ENCODE data around the gene UBE2C. TPM values are rescaled to one million over a fixed set of nuclear protein-coding genes. Genes with fewer than 3 reads are reported as not detected.

The UBE2C gene
- total RNA-seq, 1 experiment from 2014 or later: 249 TPM

DNA sequence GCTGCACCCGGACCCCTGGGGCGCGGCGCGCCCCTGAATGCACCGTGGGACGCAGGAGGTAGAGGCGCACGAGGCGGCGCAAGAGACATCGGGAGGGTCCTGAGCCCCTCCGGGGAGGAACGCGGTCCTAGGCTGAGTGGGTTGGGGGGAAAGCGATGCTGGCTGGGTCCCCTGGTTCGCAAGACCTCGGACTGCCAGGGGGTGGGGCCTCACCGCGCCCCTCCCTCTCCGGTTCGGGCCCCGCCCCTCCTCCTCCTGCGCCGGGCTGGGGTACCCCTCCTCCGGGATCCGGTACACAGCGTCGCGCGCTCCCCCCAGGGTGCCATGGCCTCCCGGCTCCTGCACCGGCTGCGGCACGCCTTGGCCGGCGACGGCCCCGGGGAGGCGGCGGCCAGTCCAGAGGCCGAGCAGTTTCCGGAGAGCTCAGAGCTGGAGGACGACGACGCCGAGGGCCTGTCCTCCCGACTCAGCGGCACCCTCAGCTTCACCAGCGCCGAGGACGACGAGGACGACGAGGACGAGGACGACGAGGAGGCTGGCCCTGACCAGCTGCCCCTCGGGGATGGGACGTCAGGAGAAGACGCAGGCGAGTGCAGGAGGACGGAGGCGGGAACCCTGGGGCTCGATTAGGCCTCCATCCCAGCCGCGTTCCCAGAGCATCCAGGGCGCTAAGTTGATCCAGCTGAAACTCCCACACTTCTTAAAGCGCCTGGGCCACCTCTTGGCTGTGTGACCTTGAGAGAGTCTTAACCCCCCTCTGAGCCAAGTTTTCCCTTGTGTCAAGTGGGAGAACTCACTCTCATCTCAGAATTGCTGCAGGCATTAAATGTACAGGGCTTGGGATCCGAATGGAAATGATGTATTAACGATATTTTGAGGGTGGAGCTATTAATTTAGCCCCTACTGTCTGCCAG is 21.7 kb downstream of the UBE2C start:
- H3K9me3 Mint-ChIP-seq: no peaks in the 10 kb centered on the region
- H3K36me3 Mint-ChIP-seq: peaks cover 3% of the 10 kb centered on the region; the same call in 1 of the 2 replicates
- ATAC-seq (peak; percentile 91), DNase-seq (ENCODE audit: low spot score) (peak; percentile 87)
- no peaks in the 10 kb centered on the region for H3K27me3 Mint-ChIP-seq (ENCODE audit: low read depth)
- peaks cover 18% of the 10 kb centered on the region for H3K4me1 Mint-ChIP-seq
- POLR2A ChIA-PET: interaction anchor here (0.9 to 2.0 kb wide), 3 partner anchors 10 to 101 kb away, joined by 3 to 9 read pairs (median 8); partner anchors contain the start of gene PCIF1
- CTCF ChIA-PET: interaction anchor here (0.7 to 2.7 kb wide), 8 partner anchors 10 to 178 kb away, joined by 3 to 27 read pairs (median 6); partner anchors contain the start of gene ZSWIM1
- H3K4me3 Mint-ChIP-seq: peak overlapping the region; percentile 76
- H3K27ac Mint-ChIP-seq: no peak overlapping the region
- TF ChIP-seq, protein P1, sequence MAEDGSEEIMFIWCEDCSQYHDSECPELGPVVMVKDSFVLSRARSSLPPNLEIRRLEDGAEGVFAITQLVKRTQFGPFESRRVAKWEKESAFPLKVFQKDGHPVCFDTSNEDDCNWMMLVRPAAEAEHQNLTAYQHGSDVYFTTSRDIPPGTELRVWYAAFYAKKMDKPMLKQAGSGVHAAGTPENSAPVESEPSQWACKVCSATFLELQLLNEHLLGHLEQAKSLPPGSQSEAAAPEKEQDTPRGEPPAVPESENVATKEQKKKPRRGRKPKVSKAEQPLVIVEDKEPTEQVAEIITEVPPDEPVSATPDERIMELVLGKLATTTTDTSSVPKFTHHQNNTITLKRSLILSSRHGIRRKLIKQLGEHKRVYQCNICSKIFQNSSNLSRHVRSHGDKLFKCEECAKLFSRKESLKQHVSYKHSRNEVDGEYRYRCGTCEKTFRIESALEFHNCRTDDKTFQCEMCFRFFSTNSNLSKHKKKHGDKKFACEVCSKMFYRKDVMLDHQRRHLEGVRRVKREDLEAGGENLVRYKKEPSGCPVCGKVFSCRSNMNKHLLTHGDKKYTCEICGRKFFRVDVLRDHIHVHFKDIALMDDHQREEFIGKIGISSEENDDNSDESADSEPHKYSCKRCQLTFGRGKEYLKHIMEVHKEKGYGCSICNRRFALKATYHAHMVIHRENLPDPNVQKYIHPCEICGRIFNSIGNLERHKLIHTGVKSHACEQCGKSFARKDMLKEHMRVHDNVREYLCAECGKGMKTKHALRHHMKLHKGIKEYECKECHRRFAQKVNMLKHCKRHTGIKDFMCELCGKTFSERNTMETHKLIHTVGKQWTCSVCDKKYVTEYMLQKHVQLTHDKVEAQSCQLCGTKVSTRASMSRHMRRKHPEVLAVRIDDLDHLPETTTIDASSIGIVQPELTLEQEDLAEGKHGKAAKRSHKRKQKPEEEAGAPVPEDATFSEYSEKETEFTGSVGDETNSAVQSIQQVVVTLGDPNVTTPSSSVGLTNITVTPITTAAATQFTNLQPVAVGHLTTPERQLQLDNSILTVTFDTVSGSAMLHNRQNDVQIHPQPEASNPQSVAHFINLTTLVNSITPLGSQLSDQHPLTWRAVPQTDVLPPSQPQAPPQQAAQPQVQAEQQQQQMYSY (CRISPR knock-in tag; IDR thresholded peaks at IDR 0.05): no peak
- TF ChIP-seq, protein P2, sequence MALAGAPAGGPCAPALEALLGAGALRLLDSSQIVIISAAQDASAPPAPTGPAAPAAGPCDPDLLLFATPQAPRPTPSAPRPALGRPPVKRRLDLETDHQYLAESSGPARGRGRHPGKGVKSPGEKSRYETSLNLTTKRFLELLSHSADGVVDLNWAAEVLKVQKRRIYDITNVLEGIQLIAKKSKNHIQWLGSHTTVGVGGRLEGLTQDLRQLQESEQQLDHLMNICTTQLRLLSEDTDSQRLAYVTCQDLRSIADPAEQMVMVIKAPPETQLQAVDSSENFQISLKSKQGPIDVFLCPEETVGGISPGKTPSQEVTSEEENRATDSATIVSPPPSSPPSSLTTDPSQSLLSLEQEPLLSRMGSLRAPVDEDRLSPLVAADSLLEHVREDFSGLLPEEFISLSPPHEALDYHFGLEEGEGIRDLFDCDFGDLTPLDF (CRISPR knock-in tag; IDR thresholded peaks at IDR 0.05): no peak
- TF ChIP-seq SMAD3 (CRISPR knock-in tag; IDR thresholded peaks at IDR 0.05; ENCODE audit: borderline replicate concordance): no peak
- TF ChIP-seq OVOL2 (CRISPR knock-in tag; IDR thresholded peaks at IDR 0.05; ENCODE audit: borderline replicate concordance): no peak
- TF ChIP-seq, protein P3, sequence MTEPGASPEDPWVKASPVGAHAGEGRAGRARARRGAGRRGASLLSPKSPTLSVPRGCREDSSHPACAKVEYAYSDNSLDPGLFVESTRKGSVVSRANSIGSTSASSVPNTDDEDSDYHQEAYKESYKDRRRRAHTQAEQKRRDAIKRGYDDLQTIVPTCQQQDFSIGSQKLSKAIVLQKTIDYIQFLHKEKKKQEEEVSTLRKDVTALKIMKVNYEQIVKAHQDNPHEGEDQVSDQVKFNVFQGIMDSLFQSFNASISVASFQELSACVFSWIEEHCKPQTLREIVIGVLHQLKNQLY (CRISPR knock-in tag; IDR thresholded peaks at IDR 0.05): 0 out of 2 replicates have a peak, but pooled peaks have one; percentile 7
- peak; percentile 82; the same call in 1 of the 2 replicates for TF ChIP-seq TP53 (CRISPR knock-in tag; IDR thresholded peaks at IDR 0.05)
- TF ChIP-seq, protein P4, sequence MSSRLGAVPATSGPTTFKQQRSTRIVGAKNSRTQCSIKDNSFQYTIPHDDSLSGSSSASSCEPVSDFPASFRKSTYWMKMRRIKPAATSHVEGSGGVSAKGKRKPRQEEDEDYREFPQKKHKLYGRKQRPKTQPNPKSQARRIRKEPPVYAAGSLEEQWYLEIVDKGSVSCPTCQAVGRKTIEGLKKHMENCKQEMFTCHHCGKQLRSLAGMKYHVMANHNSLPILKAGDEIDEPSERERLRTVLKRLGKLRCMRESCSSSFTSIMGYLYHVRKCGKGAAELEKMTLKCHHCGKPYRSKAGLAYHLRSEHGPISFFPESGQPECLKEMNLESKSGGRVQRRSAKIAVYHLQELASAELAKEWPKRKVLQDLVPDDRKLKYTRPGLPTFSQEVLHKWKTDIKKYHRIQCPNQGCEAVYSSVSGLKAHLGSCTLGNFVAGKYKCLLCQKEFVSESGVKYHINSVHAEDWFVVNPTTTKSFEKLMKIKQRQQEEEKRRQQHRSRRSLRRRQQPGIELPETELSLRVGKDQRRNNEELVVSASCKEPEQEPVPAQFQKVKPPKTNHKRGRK (CRISPR knock-in tag; IDR thresholded peaks at IDR 0.05; ENCODE audit: borderline replicate concordance): no peak
- TF ChIP-seq USF2 (CRISPR knock-in tag; IDR thresholded peaks at IDR 0.05): peak; percentile 32
- TF ChIP-seq ZNF219 (CRISPR knock-in tag; IDR thresholded peaks at IDR 0.05; ENCODE audit: borderline replicate concordance): no peak
- peak; percentile 55; the same call in 1 of the 2 replicates for TF ChIP-seq CBFB (CRISPR knock-in tag; IDR thresholded peaks at IDR 0.05; ENCODE audit: low read depth)
- TF ChIP-seq TEAD4 (CRISPR knock-in tag; IDR thresholded peaks at IDR 0.05): no peak
- TF ChIP-seq, protein P5, sequence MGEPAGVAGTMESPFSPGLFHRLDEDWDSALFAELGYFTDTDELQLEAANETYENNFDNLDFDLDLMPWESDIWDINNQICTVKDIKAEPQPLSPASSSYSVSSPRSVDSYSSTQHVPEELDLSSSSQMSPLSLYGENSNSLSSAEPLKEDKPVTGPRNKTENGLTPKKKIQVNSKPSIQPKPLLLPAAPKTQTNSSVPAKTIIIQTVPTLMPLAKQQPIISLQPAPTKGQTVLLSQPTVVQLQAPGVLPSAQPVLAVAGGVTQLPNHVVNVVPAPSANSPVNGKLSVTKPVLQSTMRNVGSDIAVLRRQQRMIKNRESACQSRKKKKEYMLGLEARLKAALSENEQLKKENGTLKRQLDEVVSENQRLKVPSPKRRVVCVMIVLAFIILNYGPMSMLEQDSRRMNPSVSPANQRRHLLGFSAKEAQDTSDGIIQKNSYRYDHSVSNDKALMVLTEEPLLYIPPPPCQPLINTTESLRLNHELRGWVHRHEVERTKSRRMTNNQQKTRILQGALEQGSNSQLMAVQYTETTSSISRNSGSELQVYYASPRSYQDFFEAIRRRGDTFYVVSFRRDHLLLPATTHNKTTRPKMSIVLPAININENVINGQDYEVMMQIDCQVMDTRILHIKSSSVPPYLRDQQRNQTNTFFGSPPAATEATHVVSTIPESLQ (CRISPR knock-in tag; IDR thresholded peaks at IDR 0.05): no peak
- no peak for TF ChIP-seq NFE2L1 (CRISPR knock-in tag; IDR thresholded peaks at IDR 0.05)
- TF ChIP-seq, protein P6, sequence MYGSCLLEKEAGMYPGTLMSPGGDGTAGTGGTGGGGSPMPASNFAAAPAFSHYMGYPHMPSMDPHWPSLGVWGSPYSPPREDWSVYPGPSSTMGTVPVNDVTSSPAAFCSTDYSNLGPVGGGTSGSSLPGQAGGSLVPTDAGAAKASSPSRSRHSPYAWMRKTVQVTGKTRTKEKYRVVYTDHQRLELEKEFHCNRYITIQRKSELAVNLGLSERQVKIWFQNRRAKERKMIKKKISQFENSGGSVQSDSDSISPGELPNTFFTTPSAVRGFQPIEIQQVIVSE (CRISPR knock-in tag; IDR thresholded peaks at IDR 0.05; ENCODE audit: borderline replicate concordance): no peak
- TF ChIP-seq, protein P7, sequence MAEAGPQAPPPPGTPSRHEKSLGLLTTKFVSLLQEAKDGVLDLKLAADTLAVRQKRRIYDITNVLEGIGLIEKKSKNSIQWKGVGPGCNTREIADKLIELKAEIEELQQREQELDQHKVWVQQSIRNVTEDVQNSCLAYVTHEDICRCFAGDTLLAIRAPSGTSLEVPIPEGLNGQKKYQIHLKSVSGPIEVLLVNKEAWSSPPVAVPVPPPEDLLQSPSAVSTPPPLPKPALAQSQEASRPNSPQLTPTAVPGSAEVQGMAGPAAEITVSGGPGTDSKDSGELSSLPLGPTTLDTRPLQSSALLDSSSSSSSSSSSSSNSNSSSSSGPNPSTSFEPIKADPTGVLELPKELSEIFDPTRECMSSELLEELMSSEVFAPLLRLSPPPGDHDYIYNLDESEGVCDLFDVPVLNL (CRISPR knock-in tag; IDR thresholded peaks at IDR 0.05; ENCODE audit: borderline replicate concordance, low read depth): no peak
- TF ChIP-seq SOX15 (CRISPR knock-in tag; IDR thresholded peaks at IDR 0.05): no peak
- TF ChIP-seq USF1 (CRISPR knock-in tag; IDR thresholded peaks at IDR 0.05): 0 out of 2 replicates have a peak, but pooled peaks have one; percentile 7
- peak; percentile 30; the same call in 1 of the 2 replicates for TF ChIP-seq MYBL2 (CRISPR knock-in tag; IDR thresholded peaks at IDR 0.05)
- 0 out of 2 replicates have a peak, but pooled peaks have one; percentile 23 for TF ChIP-seq TEAD1 (CRISPR knock-in tag; IDR thresholded peaks at IDR 0.05)
- no peak for TF ChIP-seq ZNF416 (CRISPR knock-in tag; IDR thresholded peaks at IDR 0.05)
